ENCODE data around the gene SLC31A1. TPM values are rescaled to one million over a fixed set of nuclear protein-coding genes. Genes with fewer than 3 reads are reported as not detected.

SLC31A1 gene
- total and polyA plus RNA-seq, 2 of the 13 experiments (the other 11 are each of a cell fraction or from before 2014, with no cell fraction given): 62.9 to 70.0 TPM

- TF ChIP-seq, protein P1, sequence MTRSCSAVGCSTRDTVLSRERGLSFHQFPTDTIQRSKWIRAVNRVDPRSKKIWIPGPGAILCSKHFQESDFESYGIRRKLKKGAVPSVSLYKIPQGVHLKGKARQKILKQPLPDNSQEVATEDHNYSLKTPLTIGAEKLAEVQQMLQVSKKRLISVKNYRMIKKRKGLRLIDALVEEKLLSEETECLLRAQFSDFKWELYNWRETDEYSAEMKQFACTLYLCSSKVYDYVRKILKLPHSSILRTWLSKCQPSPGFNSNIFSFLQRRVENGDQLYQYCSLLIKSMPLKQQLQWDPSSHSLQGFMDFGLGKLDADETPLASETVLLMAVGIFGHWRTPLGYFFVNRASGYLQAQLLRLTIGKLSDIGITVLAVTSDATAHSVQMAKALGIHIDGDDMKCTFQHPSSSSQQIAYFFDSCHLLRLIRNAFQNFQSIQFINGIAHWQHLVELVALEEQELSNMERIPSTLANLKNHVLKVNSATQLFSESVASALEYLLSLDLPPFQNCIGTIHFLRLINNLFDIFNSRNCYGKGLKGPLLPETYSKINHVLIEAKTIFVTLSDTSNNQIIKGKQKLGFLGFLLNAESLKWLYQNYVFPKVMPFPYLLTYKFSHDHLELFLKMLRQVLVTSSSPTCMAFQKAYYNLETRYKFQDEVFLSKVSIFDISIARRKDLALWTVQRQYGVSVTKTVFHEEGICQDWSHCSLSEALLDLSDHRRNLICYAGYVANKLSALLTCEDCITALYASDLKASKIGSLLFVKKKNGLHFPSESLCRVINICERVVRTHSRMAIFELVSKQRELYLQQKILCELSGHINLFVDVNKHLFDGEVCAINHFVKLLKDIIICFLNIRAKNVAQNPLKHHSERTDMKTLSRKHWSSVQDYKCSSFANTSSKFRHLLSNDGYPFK (CRISPR knock-in tag; IDR thresholded peaks at IDR 0.05; ENCODE audit: borderline replicate concordance): peak; percentile 83; the same call in 1 of the 2 replicates
- TF ChIP-seq MYPOP (CRISPR knock-in tag; IDR thresholded peaks at IDR 0.05): peak; percentile 63
- TF ChIP-seq KLF12 (CRISPR knock-in tag; IDR thresholded peaks at IDR 0.05; ENCODE audit: borderline replicate concordance): 0 out of 2 replicates have a peak, but pooled peaks have one; percentile 47
- TF ChIP-seq, protein P2, sequence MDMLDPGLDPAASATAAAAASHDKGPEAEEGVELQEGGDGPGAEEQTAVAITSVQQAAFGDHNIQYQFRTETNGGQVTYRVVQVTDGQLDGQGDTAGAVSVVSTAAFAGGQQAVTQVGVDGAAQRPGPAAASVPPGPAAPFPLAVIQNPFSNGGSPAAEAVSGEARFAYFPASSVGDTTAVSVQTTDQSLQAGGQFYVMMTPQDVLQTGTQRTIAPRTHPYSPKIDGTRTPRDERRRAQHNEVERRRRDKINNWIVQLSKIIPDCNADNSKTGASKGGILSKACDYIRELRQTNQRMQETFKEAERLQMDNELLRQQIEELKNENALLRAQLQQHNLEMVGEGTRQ (IDR thresholded peaks at IDR 0.05; ENCODE audit: low read depth, low read length): no peak
- TF ChIP-seq, protein P2 (CRISPR knock-in tag; IDR thresholded peaks at IDR 0.05; ENCODE audit: borderline replicate concordance): no peak
- TF ChIP-seq ZSCAN21 (CRISPR knock-in tag; IDR thresholded peaks at IDR 0.05; ENCODE audit: borderline replicate concordance): peak; percentile 83; the same call in 1 of the 2 replicates
- TF ChIP-seq ZNF207 (IDR thresholded peaks at IDR 0.05; ENCODE audit: borderline replicate concordance): no peak
- no peak for TF ChIP-seq CCAR2 (optimal IDR thresholded peaks at IDR 0.05; ENCODE audit: low read depth, low read length)
- no peak for TF ChIP-seq NR0B2 (CRISPR knock-in tag; IDR thresholded peaks at IDR 0.05)
- no peak for TF ChIP-seq TP53 (CRISPR knock-in tag; conservative IDR thresholded peaks at IDR 0.05)
- no peak for TF ChIP-seq TRIM24 (CRISPR knock-in tag; IDR thresholded peaks at IDR 0.05)
- peak; percentile 87 for TF ChIP-seq PHF21A (CRISPR knock-in tag; IDR thresholded peaks at IDR 0.05)
- no peak for TF ChIP-seq CBX1 (IDR thresholded peaks at IDR 0.05; ENCODE audit: low read depth)
- TF ChIP-seq POLR2AphosphoS2 (IDR thresholded peaks at IDR 0.05; ENCODE audit: low read depth, low read length): no peak
- TF ChIP-seq SMARCC2 (IDR thresholded peaks at IDR 0.05): no peak
- TF ChIP-seq, protein P3, sequence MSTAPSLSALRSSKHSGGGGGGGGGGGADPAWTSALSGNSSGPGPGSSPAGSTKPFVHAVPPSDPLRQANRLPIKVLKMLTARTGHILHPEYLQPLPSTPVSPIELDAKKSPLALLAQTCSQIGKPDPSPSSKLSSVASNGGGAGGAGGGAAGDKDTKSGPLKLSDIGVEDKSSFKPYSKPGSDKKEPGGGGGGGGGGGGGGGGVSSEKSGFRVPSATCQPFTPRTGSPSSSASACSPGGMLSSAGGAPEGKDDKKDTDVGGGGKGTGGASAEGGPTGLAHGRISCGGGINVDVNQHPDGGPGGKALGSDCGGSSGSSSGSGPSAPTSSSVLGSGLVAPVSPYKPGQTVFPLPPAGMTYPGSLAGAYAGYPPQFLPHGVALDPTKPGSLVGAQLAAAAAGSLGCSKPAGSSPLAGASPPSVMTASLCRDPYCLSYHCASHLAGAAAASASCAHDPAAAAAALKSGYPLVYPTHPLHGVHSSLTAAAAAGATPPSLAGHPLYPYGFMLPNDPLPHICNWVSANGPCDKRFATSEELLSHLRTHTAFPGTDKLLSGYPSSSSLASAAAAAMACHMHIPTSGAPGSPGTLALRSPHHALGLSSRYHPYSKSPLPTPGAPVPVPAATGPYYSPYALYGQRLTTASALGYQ (CRISPR knock-in tag; IDR thresholded peaks at IDR 0.05): no peak
- TF ChIP-seq, protein P4, sequence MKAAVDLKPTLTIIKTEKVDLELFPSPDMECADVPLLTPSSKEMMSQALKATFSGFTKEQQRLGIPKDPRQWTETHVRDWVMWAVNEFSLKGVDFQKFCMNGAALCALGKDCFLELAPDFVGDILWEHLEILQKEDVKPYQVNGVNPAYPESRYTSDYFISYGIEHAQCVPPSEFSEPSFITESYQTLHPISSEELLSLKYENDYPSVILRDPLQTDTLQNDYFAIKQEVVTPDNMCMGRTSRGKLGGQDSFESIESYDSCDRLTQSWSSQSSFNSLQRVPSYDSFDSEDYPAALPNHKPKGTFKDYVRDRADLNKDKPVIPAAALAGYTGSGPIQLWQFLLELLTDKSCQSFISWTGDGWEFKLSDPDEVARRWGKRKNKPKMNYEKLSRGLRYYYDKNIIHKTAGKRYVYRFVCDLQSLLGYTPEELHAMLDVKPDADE (CRISPR knock-in tag; IDR thresholded peaks at IDR 0.05): no peak
- no peak; the same call in none of the 2 replicates for TF ChIP-seq HDAC2 (CRISPR knock-in tag; IDR thresholded peaks at IDR 0.05)
- no peak for TF ChIP-seq ZNF678 (CRISPR knock-in tag; IDR thresholded peaks at IDR 0.05)
- TF ChIP-seq ZNF264 (CRISPR knock-in tag; IDR thresholded peaks at IDR 0.05): peak; percentile 40; the same call in 1 of the 2 replicates
These were observed at the start of gene SLC31A1, which contains the start of gene FKBP15 (continued) for GRCh38 chr9:113221003-113221799.

Measured in HepG2 (cell line).